Caco-2 (cell line): ENCODE data around the gene BMPR1B. TPM values are rescaled to one million over a fixed set of nuclear protein-coding genes. Genes with fewer than 3 reads are reported as not detected.

Experiments
- BruUV-seq: library from RNA; stranded (reverse); fragments of 400-500 nt; replicated peaks from 2 replicates; lab custom pipeline; 2021; lab: Mats Ljungman, UMichigan
- CTCF ChIA-PET: fragments of 300-600 bp; sonication (Branson Sonifier 250); formaldehyde crosslinking; loops from one replicate; lab custom pipeline; 2022; ENCODE audit warnings: antibody characterized with exemption; lab: Charles Lee
- POLR2A ChIA-PET: fragments of 300-600 bp; sonication (Branson Sonifier 250); formaldehyde crosslinking; loops from one replicate; lab custom pipeline; 2022; ENCODE audit warnings: antibody characterized with exemption; lab: Charles Lee
- DNase-seq, 2 experiments: peaks; one replicate each; pipeline versions ENCODE4 v3.0.0 to v3.0.0-alpha.2; 2020 to 2022
- H3K27me3 ChIP-seq: replicated peaks from 2 replicates; pipeline ENCODE4 v1.6.0; 2011; ENCODE audit warnings: low read length; ENCODE audit not compliant: control insufficient read depth, insufficient read depth
- H3K36me3 ChIP-seq: 2 replicates; pipeline ENCODE4 v1.5.1; 2011; ENCODE audit warnings: low read length; ENCODE audit not compliant: control insufficient read depth, insufficient read depth
- H3K4me1 ChIP-seq: fragments of 250-450 bp; sonication (Bioruptor Pico); 2 replicates; pipeline ENCODE4 v1.5.1; 2020; ENCODE audit warnings: mild to moderate bottlenecking
- H3K4me3 ChIP-seq: 2 replicates; pipeline ENCODE4 v1.5.1; 2011; ENCODE audit warnings: low read depth, mild to moderate bottlenecking, control low read depth, low read length
- H3K9me3 ChIP-seq: fragments of 250-450 bp; sonication (Bioruptor Pico); 2 replicates; pipeline ENCODE4 v1.5.1; 2020; ENCODE audit warnings: mild to moderate bottlenecking, moderate library complexity
- H3K27ac Mint-ChIP-seq: one replicate; pipeline ENCODE4 v1.8.0; 2022; ENCODE audit warnings: mixed read lengths; ENCODE audit not compliant: unreplicated experiment
- H3K27me3 Mint-ChIP-seq: one replicate; pipeline ENCODE4 v1.8.0; 2022; ENCODE audit warnings: mixed read lengths; ENCODE audit not compliant: insufficient read depth, unreplicated experiment
- H3K36me3 Mint-ChIP-seq: one replicate; pipeline ENCODE4 v1.8.0; 2022; ENCODE audit warnings: mild to moderate bottlenecking, mixed read lengths; ENCODE audit not compliant: insufficient read depth, unreplicated experiment
- H3K4me1 Mint-ChIP-seq: one replicate; pipeline ENCODE4 v1.8.0; 2022; ENCODE audit warnings: low read depth, mixed read lengths; ENCODE audit not compliant: unreplicated experiment
- H3K4me3 Mint-ChIP-seq: one replicate; pipeline ENCODE4 v1.8.0; 2022; ENCODE audit warnings: mild to moderate bottlenecking, moderate library complexity, mixed read lengths; ENCODE audit not compliant: unreplicated experiment
- H3K9me3 Mint-ChIP-seq: one replicate; pipeline ENCODE4 v1.8.0; 2022; ENCODE audit warnings: mixed read lengths; ENCODE audit not compliant: unreplicated experiment
- CTCF ChIP-seq, 2 experiments: fragments of 200-600 bp in 1 of 2; IDR thresholded peaks; 1 replicate in 1 of 2; 2 replicates in 1 of 2; pipeline versions ENCODE4 v1.5.1 to v1.8.0; 2011 to 2022; ENCODE audit warnings: antibody characterized with exemption in 1 of 2, control low read depth in 1 of 2, inconsistent platforms in 1 of 2, low read depth in 1 of 2, low read length in 1 of 2, mild to moderate bottlenecking in 1 of 2, moderate library complexity in 1 of 2; ENCODE audit not compliant: insufficient read depth in 1 of 2, severe bottlenecking in 1 of 2, unreplicated experiment in 1 of 2
- intact Hi-C: fragments of 100-400 bp; cut with micrococcal nuclease; formaldehyde crosslinking; loops from one replicate; pipeline ENCODE4 v1.10.0; 2022; ENCODE audit not compliant: unreplicated experiment
- total RNA-seq: library from RNA; stranded (reverse); gene quantifications from 2 replicates; pipeline ENCODE4 v1.2.3, GENCODE V29; 2022

BMPR1B gene
- total RNA-seq, 1 experiment from 2014 or later, result 8.7 TPM

GRCh38 chr4:95007998-95008397 lies 250.2 kb downstream of the BMPR1B start:
- Mint-ChIP-seq H3K4me1 (no peaks in the 10 kb centered on the region), H3K27me3 (no peaks in the 10 kb centered on the region), H3K36me3 (no peaks in the 10 kb centered on the region), H3K4me3 (no peak overlapping the region), H3K9me3 (no peaks in the 10 kb centered on the region), H3K27ac (no peak overlapping the region)
- intact Hi-C loops, result no loop called here
- Histone ChIP-seq H3K4me3 (no peak overlapping the region), H3K27me3 (no peaks in the 10 kb centered on the region), H3K36me3 (no peaks in the 10 kb centered on the region), H3K4me1 (no peaks in the 10 kb centered on the region), H3K9me3 (no peaks in the 10 kb centered on the region)
- ChIA-PET CTCF (no interaction called here), POLR2A (no interaction called here)
- no TSS peak for BruUV-seq
- no peak for TF ChIP-seq CTCF (IDR thresholded peaks at IDR 0.05; ENCODE audit: insufficient read depth in 1 of 2, low read depth in 1 of 2, low read length in 1 of 2, severe bottlenecking in 1 of 2, unreplicated experiment in 1 of 2)
- DNase-seq, result no peak

DNA sequence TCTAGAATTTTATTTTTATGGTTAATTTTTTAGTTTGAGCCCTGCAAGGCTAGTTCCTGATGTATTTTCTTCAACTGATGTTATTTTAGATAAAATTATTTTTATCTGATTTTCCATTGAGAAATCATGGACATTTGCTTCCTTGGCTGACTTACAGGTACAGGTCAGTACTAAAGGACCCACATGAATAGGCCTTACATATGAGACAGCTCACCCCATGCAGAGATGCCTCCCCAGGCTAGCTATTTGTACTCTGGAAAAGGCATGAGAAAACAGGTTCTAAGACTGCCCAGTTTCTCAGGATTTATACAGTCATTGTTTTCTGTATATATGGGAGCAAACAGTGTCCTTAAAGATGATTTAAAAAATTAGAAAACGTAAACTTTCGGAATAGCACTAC lies 255.5 kb downstream of the BMPR1B start:
- H3K27me3 Mint-ChIP-seq, result no peaks in the 10 kb centered on the region
- ChIA-PET POLR2A (no interaction called here), CTCF (no interaction called here)
- no TSS peak for BruUV-seq
- Histone ChIP-seq H3K4me3 (no peak overlapping the region), H3K9me3 (no peaks in the 10 kb centered on the region), H3K36me3 (no peaks in the 10 kb centered on the region), H3K27me3 (no peaks in the 10 kb centered on the region), H3K4me1 (peaks cover 10% of the 10 kb centered on the region)
- no peak overlapping the region for H3K27ac Mint-ChIP-seq
- H3K4me1 Mint-ChIP-seq, result peaks cover 12% of the 10 kb centered on the region
- H3K4me3 Mint-ChIP-seq, result no peak overlapping the region
- no peak for DNase-seq
- no peaks in the 10 kb centered on the region for H3K36me3 Mint-ChIP-seq
- intact Hi-C loops, result no loop called here
- no peak for TF ChIP-seq CTCF (IDR thresholded peaks at IDR 0.05; ENCODE audit: insufficient read depth in 1 of 2, low read depth in 1 of 2, low read length in 1 of 2, severe bottlenecking in 1 of 2, unreplicated experiment in 1 of 2)
- no peaks in the 10 kb centered on the region for H3K9me3 Mint-ChIP-seq

- Mint-ChIP-seq H3K9me3 (no peaks in the 10 kb centered on the region), H3K27me3 (no peaks in the 10 kb centered on the region), H3K4me3 (no peak overlapping the region), H3K36me3 (no peaks in the 10 kb centered on the region), H3K27ac (no peak overlapping the region), H3K4me1 (peaks cover 12% of the 10 kb centered on the region)
- Histone ChIP-seq H3K27me3 (no peaks in the 10 kb centered on the region), H3K4me3 (no peak overlapping the region), H3K4me1 (peaks cover 16% of the 10 kb centered on the region), H3K36me3 (no peaks in the 10 kb centered on the region), H3K9me3 (no peaks in the 10 kb centered on the region)
- BruUV-seq, result no TSS peak
- TF ChIP-seq CTCF (IDR thresholded peaks at IDR 0.05; ENCODE audit: insufficient read depth in 1 of 2, low read depth in 1 of 2, low read length in 1 of 2, severe bottlenecking in 1 of 2, unreplicated experiment in 1 of 2), result no peak
- ChIA-PET POLR2A (no interaction called here), CTCF (no interaction called here)
- no peak for DNase-seq
- intact Hi-C loops, result no loop called here
Observed at GRCh38 chr4:95014068-95014467, 256.3 kb downstream of the BMPR1B start.
